ENCODE results near the gene FTCD.
"Not testable (repeated sequence)": the region's sequence is repeated elsewhere in the genome, so short reads cannot be mapped to it uniquely, and the experiment has no call there.

FTCD gene, protein sequence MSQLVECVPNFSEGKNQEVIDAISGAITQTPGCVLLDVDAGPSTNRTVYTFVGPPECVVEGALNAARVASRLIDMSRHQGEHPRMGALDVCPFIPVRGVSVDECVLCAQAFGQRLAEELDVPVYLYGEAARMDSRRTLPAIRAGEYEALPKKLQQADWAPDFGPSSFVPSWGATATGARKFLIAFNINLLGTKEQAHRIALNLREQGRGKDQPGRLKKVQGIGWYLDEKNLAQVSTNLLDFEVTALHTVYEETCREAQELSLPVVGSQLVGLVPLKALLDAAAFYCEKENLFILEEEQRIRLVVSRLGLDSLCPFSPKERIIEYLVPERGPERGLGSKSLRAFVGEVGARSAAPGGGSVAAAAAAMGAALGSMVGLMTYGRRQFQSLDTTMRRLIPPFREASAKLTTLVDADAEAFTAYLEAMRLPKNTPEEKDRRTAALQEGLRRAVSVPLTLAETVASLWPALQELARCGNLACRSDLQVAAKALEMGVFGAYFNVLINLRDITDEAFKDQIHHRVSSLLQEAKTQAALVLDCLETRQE

GRCh38 chr21:46155514-46156377 lies at the start of gene FTCD:
FTCD (minus strand) TSS chr21:46155579; CDS start chr21:46155523, 56 bp downstream.
- DNase-seq: no peak

DNA sequence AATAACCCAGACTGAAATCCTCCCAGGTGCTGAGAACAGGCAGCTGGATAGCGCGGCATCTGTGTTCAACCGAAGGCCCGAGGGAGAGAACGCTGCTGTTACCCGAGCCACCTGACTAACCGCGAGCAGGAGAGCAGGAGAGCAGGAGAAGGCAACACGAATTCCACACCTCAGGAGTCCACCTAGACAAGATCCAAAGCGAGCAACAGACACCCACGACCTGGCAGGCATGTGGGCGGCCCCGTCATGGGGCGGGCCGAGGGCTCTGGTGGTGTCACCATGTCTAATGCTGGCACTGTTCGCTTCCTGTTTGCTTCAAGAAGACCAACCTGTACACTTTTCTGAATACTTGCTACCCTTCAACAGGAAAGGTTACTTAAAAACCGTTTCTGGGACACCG lies 49.8 kb upstream of the FTCD start:
- no peak for DNase-seq

DNA sequence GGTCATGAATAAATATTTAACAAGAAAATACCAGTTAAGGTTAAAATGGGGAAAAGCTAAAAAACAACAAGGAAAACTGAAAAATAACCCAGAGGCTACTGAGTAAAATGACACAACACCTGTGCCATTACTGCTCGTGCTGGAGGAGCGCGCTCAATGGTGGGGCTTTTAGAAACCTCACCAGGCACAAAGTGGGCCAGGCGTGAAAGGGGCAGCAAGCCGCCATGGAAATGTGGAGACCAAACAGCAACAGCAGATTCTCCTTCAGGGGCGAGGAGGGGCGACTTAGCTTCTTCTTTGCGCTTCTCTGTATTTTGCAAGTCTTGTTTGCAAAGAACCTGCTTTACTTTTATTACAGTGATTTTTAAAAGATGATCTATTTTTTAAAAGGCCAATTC lies 47.8 kb upstream of the FTCD start:
- no peak for DNase-seq

DNA sequence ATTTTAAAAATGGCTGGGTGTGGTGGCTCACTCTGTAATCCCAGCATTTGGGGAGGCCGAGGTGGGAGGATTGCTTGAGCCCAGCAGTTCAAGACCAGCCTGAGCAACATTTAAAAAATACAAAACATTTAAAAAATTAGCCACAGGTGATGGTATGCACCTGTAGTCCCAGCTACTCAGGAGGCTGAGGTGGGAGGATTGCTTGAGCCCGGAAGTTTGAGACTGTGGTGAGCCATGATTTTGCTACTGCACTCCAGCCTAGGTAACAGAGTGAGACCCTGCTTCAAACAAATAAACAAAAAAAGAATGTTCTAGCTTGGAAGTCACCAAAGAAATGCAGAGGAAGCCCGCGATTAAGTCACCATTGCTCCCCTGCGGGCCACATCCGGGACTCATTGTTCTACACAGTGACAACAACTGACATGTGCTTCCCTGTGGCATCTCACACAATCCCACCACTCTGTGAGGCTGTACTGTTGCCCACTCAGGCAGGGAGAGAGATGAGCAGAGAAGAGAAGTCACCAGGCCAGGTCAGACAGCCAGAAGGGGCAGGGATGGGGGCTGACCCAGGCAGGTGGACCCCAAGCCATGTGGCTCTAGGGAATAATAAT lies 47.3 kb upstream of the FTCD start:
- DNase-seq: no peak

DNA sequence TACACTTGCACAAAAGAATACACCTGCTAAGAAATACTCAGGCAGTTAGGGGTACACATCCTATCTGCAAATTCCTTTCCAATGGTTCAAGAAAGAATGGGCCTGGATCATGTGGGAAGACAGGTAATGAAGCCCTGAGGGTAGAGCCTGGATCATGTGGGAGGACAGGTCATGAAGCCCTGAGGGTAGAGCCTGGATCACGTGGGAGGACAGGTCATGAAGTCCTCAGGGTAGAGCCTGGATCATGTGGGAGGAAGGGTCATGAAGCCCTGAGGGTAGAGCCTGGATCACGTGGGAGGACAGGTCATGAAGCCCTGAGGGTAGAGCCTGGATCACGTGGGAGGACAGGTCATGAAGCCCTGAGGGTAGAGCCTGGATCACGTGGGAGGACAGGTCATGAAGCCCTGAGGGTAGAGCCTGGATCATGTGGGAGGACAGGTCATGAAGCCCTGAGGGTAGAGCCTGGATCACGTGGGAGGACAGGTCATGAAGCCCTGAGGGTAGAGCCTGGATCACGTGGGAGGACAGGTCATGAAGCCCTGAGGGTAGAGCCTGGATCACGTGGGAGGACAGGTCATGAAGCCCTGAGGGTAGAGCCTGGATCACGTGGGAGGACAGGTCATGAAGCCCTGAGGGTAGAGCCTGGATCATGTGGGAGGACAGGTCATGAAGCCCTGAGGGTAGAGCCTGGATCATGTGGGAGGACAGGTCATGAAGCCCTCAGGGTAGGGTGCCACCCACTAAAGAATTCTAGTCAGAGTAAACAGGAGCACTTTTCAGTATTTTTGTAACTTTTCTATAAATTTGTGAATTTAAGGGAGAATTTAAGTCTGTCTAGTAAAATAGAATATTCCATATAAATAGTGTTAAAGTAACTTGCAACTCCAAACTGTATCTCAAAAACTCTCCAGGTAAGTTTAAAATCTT lies 45.8 kb upstream of the FTCD start:
- not testable (repeated sequence) for DNase-seq

- DNase-seq: no peak
These were observed 44.3 kb upstream of the FTCD start for GRCh38 chr21:46199436-46200373.

DNA sequence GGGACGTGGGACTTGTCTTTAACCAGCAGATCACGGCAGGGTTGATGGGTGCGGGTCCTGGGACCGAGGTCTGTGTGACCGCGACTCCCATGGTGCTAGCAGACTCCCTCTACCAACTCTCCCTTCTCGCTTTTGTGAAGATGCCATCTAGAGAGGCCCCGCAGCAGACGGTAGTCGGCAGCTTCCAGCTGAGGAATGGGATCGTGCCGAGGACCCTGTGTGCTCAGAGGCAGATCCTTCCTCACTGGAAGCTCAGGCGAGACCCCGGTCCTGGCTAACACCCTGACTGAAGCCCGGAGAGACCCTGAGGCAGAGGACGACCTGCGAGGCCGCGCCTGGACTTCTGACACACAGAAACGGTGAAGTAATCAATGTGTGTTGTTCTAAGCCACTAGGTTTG lies 41.4 kb upstream of the FTCD start:
- no peak for DNase-seq

DNA sequence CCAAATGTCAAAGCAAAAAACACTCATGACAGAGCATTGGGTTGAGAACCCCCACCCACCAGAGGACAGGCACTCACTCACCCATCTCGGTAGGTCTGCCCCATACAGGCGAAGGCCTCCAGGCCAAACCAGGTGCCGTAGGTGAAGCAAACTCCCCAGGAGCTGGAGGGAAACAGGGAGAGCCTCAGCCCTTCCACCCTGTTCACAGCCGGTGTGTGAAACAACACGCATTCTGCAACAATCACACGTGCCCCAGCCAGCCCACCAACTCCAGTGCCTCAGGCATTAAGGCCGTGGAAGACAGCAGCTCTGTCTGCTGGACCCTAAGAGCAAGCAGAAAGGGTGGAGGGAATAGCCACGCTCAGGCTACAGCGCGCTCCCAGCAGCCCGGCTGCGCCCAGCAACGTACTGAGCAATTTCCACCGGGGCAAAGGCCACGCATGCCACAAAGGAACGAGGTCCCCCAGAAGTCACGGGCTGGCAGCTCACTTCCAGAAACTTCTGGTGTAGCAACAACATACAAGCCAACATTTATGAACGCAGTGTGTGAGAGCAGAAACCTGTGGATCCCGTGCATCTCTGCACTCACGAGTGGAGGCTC lies 40.3 kb upstream of the FTCD start:
- no peak for DNase-seq

- DNase-seq: no peak
These were observed 39.3 kb upstream of the FTCD start for GRCh38 chr21:46194374-46195334.

GRCh38 chr21:46193829-46194373 lies 38.5 kb upstream of the FTCD start:
- DNase-seq: no peak

- no peak for DNase-seq
These were observed 36.6 kb upstream of the FTCD start for GRCh38 chr21:46191686-46192575.

- DNase-seq: no peak
These were observed 35.9 kb upstream of the FTCD start for GRCh38 chr21:46191257-46191685.

DNA sequence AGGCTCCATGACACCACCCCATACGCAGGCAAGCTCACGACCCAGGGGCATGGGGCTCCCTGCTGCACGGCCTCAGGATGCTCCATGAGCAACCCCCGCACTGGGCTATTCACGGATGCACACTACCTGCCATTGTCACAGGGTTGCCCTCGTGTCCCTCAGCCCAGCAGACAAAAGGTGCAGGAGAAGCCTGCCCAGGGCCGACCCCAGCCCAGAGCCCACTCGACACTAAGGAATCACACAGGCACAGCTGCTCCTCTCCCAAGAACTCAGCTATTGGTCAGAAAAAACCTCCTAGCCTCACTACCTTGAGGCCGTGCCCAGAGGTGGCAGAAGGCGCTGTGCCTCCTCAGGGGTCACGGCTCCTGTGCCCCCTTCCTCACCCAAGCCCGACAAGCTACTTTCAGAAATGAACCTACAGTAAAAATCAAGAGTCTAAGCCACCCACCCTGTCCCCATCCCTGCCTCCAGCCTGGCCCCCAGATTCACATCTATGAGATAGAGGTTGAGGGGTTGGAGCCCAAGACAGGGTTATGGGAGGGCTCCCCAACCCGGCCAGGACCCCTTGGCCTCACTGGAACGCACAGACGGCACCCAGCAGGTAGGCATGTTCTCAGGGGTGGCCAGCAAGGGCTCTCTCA lies 35.2 kb upstream of the FTCD start:
- no peak for DNase-seq

- no peak for DNase-seq
These were observed 34.6 kb upstream of the FTCD start for GRCh38 chr21:46189959-46190490.

DNA sequence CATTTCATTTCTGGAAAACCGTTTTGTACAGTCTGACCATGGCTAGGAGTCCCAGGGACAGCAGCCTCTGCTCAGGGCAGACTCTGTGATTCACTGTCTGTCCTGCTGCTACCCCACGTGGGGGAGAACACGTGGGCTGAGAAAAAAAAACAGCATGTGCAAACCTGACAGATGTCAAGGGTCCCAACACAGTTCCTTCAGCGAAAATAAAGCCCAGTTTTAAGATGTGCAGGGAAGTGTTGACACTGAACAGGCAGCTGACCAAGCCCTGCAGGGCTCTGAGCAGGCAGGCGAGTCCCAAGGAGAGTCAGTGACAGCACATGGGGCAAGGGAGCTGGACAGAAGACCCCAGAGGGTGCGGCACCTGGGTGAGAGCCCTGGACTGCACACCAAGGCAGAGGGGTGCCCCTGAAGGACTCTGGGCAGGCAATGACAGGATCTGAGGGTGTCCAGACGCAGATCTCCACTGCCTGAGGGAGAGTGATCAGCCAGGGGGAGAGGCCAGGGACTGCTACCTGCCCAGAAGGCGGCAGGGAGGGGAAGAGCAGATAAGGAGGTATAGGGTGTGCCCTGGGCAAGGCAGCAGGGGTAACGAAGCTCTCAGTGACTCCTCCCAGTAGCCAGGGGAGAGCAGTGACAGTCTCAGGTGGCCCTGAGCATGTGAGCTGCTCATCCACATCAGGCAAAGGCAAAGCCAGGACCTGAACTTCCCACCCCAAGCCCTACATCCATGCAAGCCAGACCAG lies 34.0 kb upstream of the FTCD start:
- DNase-seq: no peak
